Omental fat pad (tissue), 4 donors: ENCODE data around the gene TIE1. TPM values are rescaled to one million over a fixed set of nuclear protein-coding genes. Genes with fewer than 3 reads are reported as not detected.

Experiments
- ATAC-seq: fragments of 150-250 bp; one replicate; pipeline ENCODE4 v1.9.1; 2016; ENCODE audit warnings: mild to moderate bottlenecking, moderate library complexity; ENCODE audit not compliant: low FRiP score
- DNase-seq: peaks from one replicate; pipeline ENCODE4 v3.0.0-alpha.2; 2019; ENCODE audit warnings: low spot score
- total RNA-seq, 4 donors: library from RNA; depleted of rRNA; stranded (reverse); fragments of >200 nt; gene quantifications; one replicate each; pipeline ENCODE4 v1.1.0, GENCODE V29; 2016
- TF ChIP-seq, protein P1 (sequence below), 3 donors: fragments of 450-650 bp; IDR thresholded peaks; one replicate each; pipeline ENCODE4 v1.5.1; 2016 to 2017; ENCODE audit warnings: antibody characterized with exemption in 3 of 3, mild to moderate bottlenecking in 3 of 3, moderate library complexity in 2 of 3

Gene TIE1
- total RNA-seq, 4 donors from 2014 or later: 15.2 to 156 (median 44.6) TPM

DNA sequence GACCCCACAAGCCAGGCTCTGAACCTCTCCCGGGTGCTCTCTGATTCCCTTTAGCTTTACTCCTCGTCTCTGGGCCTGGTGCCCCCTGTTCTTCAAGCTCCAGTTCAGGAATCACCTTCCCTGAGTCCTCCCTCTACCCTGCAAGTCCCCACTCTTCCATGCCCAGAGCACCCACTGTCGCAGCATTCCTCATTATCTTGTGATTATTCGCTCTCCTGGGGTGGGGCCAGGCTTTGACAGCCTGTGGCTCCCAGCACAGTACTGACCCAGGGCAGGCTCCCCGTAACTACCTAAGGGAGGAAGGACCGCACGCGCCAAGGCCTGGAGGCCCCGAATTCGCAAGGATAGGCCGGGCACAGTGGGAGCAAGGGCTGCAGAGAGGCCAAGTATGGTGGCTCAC lies 14.7 kb upstream of the TIE1 start:
- TF ChIP-seq, protein P1, sequence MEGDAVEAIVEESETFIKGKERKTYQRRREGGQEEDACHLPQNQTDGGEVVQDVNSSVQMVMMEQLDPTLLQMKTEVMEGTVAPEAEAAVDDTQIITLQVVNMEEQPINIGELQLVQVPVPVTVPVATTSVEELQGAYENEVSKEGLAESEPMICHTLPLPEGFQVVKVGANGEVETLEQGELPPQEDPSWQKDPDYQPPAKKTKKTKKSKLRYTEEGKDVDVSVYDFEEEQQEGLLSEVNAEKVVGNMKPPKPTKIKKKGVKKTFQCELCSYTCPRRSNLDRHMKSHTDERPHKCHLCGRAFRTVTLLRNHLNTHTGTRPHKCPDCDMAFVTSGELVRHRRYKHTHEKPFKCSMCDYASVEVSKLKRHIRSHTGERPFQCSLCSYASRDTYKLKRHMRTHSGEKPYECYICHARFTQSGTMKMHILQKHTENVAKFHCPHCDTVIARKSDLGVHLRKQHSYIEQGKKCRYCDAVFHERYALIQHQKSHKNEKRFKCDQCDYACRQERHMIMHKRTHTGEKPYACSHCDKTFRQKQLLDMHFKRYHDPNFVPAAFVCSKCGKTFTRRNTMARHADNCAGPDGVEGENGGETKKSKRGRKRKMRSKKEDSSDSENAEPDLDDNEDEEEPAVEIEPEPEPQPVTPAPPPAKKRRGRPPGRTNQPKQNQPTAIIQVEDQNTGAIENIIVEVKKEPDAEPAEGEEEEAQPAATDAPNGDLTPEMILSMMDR (IDR thresholded peaks at IDR 0.05): no peak
- ATAC-seq (no peak), DNase-seq (no peak)

DNA sequence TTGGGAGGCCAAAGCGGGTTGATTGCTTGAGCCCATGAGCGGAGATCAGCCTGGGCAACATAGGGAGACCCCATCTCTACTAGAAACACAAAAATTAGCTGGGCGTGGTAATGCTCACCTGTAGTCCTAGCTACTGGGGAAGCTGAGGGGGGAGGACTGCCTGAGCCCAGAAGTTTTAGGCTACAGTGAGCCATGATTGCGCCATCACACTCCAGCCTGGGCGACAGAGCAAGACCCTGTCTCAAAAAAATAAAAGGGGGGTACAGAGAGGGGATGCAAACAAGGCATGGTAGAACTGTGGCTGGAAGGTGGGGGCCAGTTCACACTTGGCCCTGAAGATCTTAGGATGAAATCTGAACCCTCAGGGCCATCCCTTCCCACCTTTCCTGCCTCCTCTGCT lies 14.2 kb upstream of the TIE1 start:
- no peak for ATAC-seq
- no peak for DNase-seq
- TF ChIP-seq, protein P1 (IDR thresholded peaks at IDR 0.05): no peak

DNA sequence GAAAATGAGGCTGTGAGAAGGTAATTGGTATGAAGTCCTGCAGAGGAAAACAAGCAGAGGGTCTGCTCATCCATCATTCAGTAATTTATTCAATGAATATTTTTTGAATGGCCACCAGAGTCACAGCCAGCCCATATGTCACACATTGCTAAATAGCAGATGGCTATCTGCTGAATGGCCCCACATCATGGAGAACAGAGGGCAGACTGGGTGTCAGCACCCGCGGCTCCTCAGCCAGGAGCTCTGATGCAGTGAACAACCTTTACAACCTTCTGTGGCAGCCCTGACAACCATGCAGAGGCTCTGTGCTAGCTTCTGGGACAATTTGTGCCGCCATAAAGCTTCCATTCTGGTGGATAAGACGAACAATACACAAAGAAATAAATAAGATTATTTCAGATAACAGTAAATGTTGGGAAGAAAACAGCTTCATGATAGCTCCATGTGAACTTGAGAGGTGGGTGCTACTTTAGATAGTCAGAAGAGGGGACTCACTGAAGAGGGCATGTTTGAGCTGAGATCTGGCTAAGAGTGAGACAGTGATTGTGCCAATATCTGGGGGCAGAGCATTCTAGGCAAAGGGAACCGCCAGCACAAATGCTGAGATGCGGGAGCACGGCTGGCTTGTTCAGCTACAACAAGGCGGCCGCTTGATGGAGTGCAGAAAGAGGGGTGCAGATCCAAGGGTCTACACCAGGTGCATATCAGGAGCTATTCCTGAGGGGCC lies 12.6 kb upstream of the TIE1 start:
- TF ChIP-seq, protein P1 (IDR thresholded peaks at IDR 0.05): no peak
- ATAC-seq (no peak), DNase-seq (no peak)

DNA sequence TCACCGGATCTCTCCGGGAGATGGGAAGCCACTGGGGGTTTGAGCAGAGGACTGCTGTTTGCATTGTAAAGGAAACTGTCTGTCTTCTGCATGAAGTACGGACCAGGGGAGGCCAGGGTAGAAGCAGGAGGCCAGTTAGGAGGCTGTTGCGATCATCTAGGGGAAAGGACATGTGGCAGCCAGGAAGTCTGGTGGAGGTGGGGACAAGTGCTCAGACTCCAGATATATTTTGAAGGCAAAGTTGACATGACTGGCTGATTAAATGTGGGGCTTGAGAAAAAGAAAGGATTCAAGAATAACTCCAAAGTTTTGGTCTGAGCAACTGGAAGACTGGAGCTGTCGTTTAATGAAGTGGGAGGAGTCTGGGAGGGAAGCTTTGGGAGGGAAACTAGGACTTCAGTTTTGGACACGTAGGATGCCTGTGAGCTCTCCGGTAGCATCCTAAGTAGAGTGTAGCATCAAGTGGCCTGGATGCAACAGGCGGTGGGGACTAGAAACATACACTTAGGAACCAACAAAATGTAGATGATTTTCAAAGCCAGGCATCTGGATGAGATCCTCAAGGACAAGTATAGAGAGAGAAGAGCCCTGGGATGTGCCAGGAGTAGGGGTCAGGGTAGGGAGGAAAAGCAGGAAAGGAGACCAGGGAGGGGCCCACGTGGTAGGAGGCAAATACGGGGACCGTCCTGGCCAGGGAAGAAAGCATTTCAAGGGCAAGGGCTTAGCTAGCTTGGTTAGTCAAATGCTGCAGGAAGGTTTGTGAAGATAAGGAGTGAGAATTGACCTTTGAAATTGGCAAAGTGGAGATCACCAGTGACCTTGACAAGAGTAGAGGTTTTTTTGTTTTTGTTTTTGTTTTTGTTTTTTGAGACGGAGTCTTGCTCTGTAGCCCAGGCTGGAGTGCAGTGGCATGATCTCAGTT lies 11.7 kb upstream of the TIE1 start:
- TF ChIP-seq, protein P1 (IDR thresholded peaks at IDR 0.05): no peak
- ATAC-seq (no peak), DNase-seq (no peak)

DNA sequence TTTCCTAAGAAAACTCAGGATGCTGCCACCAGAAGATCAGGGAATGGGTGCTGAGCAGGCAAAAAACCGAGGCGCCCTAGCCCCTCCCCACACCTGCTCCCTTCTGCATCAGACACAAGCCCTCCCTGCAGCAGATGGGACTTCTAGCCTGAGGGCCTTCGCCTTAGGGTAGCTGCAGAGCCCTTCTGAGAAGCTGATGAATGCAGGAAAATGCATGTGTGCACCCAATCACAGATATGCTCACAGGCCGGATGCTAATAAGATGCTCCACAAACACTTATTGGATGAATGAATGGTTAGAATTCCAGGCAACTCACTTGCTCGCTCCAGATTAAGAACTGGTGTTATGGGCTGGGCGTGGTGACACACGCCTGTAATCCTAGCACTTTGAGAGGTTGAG lies 8.6 kb upstream of the TIE1 start:
- DNase-seq (no peak), ATAC-seq (no peak)
- TF ChIP-seq, protein P1 (IDR thresholded peaks at IDR 0.05): no peak

DNA sequence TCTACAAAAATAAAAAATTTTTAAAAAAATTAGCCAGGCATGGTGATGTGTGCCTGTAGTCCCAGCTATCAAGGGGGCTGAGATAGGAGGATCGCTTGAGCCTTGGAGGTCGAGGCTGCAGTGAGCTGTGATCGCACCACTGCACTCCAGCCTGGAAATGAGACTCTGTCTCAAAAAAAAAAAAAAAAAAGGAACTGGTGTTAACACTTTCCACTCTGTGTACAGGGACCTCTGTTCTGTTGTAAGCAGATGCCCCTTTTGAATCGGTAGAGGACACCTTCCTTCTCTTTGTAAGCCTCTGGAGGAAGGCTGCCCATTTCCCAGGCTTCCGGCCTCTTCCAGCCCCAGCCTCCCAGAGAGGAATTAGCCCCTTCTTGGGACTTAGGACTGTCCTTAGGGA lies 8.1 kb upstream of the TIE1 start:
- ATAC-seq (no peak), DNase-seq (no peak)
- TF ChIP-seq, protein P1 (IDR thresholded peaks at IDR 0.05): no peak
